GM12801 (cell line): ENCODE data around the gene GBP4.

Experiments used
- CTCF ChIP-seq: IDR thresholded peaks from one replicate; pipeline ENCODE4 v1.5.1; 2011; ENCODE audit warnings: control low read depth; ENCODE audit not compliant: insufficient read length; ENCODE audit errors: extremely low read depth

GBP4 gene

GRCh38 chr1:89167590-89168230 is 31.0 kb downstream of the GBP4 start:
- TF ChIP-seq CTCF = no peak

- TF ChIP-seq CTCF = no peak
Observed at GRCh38 chr1:89166705-89167104, 32.0 kb downstream of the GBP4 start.

- TF ChIP-seq CTCF = no peak
Observed at GRCh38 chr1:89165811-89166210, 32.9 kb downstream of the GBP4 start.

GRCh38 chr1:89151047-89151446 is 47.7 kb downstream of the GBP4 start:
- no peak for TF ChIP-seq CTCF

GRCh38 chr1:89149976-89150375 is 48.8 kb downstream of the GBP4 start:
- TF ChIP-seq CTCF = no peak

GRCh38 chr1:89149229-89149628 is 49.5 kb downstream of the GBP4 start:
- no peak for TF ChIP-seq CTCF

- no peak for TF ChIP-seq CTCF
Observed at GRCh38 chr1:89147678-89148658, 50.8 kb downstream of the GBP4 start.
